PFSK-1 (cell line): ENCODE results near the gene ZNF14.

Source experiments
- FOXP2 ChIP-seq: optimal IDR thresholded peaks from 2 replicates; pipeline ENCODE3; 2011; ENCODE audit warnings: borderline replicate concordance, control low read depth, inconsistent platforms; ENCODE audit not compliant: insufficient read depth; ENCODE audit errors: extremely low read length, extremely low read depth
- POLR2AphosphoS5 ChIP-seq: IDR thresholded peaks from 2 replicates; pipeline ENCODE4 v1.6.1; 2012; ENCODE audit warnings: low read depth, mild to moderate bottlenecking, control low read depth, low read length, moderate library complexity
- REST ChIP-seq, 2 experiments: IDR thresholded peaks; 2 replicates each; pipeline versions ENCODE4 v1.6.1 to v1.8.0; 2011 to 2012; ENCODE audit warnings: low read depth in 2 of 2, low read length in 2 of 2, control low read depth in 1 of 2, inconsistent platforms in 1 of 2, mild to moderate bottlenecking in 1 of 2, moderate library complexity in 1 of 2; ENCODE audit not compliant: insufficient read depth in 1 of 2
- SIN3A ChIP-seq: IDR thresholded peaks from 2 replicates; pipeline ENCODE4 v1.6.1; 2012; ENCODE audit warnings: mild to moderate bottlenecking, low read length, moderate library complexity, borderline replicate concordance; ENCODE audit not compliant: insufficient read depth
- TAF1 ChIP-seq: IDR thresholded peaks from 2 replicates; pipeline ENCODE4 v1.6.1; 2012; ENCODE audit warnings: low read length, control low read depth, borderline replicate concordance; ENCODE audit not compliant: insufficient read depth

- no peak for TF ChIP-seq POLR2AphosphoS5
- TF ChIP-seq REST (IDR thresholded peaks at IDR 0.05; ENCODE audit: insufficient read depth in 1 of 2, low read depth in 2 of 2, low read length in 2 of 2), result no peak
- TF ChIP-seq SIN3A, result no peak
- no peak for TF ChIP-seq TAF1
- TF ChIP-seq FOXP2, result no peak
Measured at GRCh38 chr19:19740755-19741154, 7.8 kb upstream of the ZNF14 start.
